ENCODE measurements around the gene PSMB3. TPM values are rescaled to one million over a fixed set of nuclear protein-coding genes. Genes with fewer than 3 reads are reported as not detected.
"Not testable (repeated sequence)": the region's sequence is repeated elsewhere in the genome, so short reads cannot be mapped to it uniquely, and the experiment has no call there.

Gene PSMB3
- total RNA-seq, 1 donor: 328 TPM

DNA sequence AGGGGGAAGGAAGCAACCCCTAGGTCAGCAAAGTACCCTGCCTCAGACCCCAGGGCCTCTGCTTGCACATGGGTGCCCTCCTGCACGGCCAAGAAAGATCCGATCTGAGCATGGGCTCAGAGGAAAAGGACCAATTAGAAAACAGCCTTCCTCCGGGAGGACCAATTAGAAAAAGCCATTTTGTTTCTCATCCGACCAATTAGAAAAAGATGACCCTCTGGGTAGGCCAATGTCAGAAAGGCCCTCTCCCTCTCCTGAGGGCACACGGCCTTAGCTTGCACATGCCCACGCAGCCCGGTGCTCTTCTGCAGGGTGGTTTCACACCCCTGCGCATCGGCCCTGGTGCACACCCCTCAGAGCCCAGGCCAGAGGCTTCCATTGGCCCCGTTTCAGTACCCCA lies 27.5 kb upstream of the PSMB3 start:
- DNase-seq (ENCODE audit: low read depth): no peak
- TF ChIP-seq, protein P1, sequence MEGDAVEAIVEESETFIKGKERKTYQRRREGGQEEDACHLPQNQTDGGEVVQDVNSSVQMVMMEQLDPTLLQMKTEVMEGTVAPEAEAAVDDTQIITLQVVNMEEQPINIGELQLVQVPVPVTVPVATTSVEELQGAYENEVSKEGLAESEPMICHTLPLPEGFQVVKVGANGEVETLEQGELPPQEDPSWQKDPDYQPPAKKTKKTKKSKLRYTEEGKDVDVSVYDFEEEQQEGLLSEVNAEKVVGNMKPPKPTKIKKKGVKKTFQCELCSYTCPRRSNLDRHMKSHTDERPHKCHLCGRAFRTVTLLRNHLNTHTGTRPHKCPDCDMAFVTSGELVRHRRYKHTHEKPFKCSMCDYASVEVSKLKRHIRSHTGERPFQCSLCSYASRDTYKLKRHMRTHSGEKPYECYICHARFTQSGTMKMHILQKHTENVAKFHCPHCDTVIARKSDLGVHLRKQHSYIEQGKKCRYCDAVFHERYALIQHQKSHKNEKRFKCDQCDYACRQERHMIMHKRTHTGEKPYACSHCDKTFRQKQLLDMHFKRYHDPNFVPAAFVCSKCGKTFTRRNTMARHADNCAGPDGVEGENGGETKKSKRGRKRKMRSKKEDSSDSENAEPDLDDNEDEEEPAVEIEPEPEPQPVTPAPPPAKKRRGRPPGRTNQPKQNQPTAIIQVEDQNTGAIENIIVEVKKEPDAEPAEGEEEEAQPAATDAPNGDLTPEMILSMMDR (IDR thresholded peaks at IDR 0.05; ENCODE audit: insufficient read depth, low read depth, low read length): no peak
- no peak overlapping the region for H3K4me3 ChIP-seq (ENCODE audit: low read depth, low read length)

DNA sequence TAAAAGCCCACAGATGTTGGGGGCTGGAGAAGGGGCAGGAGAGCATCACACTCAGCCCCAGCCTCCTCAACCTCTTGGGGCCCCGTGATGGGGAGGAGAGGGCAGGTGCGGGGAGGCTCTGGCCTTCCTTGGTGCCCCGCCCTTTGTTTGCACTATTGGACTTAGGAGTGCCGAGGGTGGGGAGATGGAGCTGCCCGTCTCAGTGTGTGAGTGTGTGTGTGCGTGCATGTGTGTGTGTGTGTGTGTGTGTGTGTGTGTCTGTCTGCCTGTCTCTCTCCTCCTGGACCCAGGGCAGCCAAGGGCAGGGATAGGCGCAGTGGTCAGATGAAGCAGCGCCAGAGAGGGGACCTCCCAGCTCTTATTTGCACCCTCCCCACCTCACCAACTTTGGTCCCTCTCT lies 26.4 kb upstream of the PSMB3 start:
- DNase-seq (ENCODE audit: low read depth); H3K4me3 ChIP-seq (ENCODE audit: low read depth, low read length): not testable (repeated sequence)

GRCh38 chr17:38727736-38728135 lies 24.8 kb upstream of the PSMB3 start:
- TF ChIP-seq, protein P1 (IDR thresholded peaks at IDR 0.05; ENCODE audit: insufficient read depth, low read depth, low read length): no peak
- no peak for DNase-seq (ENCODE audit: low read depth)
- no peak overlapping the region for H3K4me3 ChIP-seq (ENCODE audit: low read depth, low read length)

GRCh38 chr17:38728290-38728831 lies 24.2 kb upstream of the PSMB3 start:
- TF ChIP-seq, protein P1 (IDR thresholded peaks at IDR 0.05; ENCODE audit: insufficient read depth, low read depth, low read length): no peak

GRCh38 chr17:38729368-38729885 lies 23.1 kb upstream of the PSMB3 start:
- H3K4me3 ChIP-seq (ENCODE audit: low read depth, low read length): peak overlapping the region; percentile 52

More at GRCh38 chr17:38728290-38728831, 24.2 kb upstream of the PSMB3 start:
- no peak for DNase-seq (ENCODE audit: low read depth)
- H3K4me3 ChIP-seq (ENCODE audit: low read depth, low read length): no peak overlapping the region

DNA sequence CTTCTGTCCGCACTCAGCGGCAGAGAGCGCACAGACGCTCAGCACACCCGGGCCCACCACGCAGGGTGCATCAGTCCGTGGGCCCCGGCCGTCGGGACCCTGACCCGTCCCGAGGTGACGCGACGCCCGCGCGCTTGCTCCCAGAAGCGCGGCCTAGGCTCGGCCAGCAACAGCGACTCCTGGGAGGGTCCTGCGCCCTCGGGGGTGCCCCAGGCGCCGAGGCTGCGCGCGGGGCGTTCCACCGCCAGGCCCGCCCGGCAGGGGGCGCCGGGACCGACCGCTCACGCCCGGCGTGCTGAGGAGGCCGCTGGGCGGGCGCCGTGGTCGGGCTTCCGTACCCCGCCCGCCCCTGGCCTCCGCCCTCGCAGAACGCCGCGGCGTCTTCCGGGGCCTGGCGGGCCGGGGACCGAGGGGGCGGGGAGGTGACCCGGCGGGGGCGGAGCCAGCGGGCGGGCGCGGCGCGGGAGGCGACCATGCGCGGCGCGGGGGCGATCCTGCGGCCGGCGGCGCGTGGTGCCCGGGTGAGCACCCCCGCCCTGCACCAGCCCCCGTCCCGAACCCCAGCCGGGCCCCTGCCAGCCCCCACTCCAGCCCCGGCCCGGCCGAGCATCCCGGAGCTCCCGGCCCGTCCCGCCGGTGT lies 22.5 kb upstream of the PSMB3 start, which contains the start of gene CISD3:
Gene CISD3 (plus strand): TSS at position 456 of the 640 bp plus-strand sequence. CDS start 18 bp downstream, at position 474.
- peak; percentile 83 for DNase-seq (ENCODE audit: low read depth)
- TF ChIP-seq, protein P1 (IDR thresholded peaks at IDR 0.05; ENCODE audit: insufficient read depth, low read depth, low read length): peak; percentile 42
- peak within 1 kb of the TSS; percentile 81 for H3K4me3 ChIP-seq (ENCODE audit: low read depth, low read length)

More at GRCh38 chr17:38729368-38729885, 23.1 kb upstream of the PSMB3 start:
- TF ChIP-seq, protein P1 (IDR thresholded peaks at IDR 0.05; ENCODE audit: insufficient read depth, low read depth, low read length): no peak
- no peak for DNase-seq (ENCODE audit: low read depth)

DNA sequence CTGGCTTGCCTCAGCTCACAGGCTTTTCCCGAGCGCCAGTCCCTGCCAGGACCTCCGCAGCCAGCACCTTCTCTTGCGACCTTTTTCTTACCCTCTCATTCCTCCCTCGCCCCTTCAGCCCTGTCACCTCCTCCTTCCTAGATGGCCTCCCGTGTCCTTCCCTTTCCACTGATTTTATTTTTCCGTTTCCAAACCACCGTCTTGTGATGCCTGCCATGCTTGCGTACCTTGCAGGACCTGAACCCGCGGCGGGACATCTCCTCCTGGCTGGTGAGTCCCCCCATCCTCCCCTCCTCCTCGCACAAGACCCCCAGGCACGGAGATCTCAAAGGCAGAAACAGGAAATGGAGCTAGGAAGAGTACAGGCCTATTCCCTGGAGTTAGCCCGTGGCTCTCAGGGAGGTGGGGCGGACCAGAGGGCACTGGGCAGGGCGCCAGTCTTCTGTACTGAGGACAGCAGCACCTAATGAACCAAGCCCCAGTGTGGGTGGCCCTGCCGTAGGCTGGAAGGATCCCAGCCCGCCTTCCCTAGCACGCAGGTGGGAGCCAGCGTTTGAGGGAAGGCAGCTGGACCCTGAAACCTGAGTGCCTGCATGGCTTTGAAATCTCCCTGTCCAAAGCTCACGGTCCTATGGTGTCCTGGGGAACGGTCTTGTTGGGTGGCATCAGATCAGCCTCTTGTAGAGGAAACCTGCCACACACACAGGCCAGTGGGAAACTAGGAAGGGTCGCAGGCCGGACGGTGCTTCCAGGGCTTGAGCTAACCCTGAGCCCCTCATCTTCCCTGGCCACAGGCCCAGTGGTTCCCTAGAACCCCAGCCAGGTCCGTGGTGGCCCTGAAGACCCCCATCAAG lies 21.8 kb upstream of the PSMB3 start:
- peak overlapping the region; percentile 81 for H3K4me3 ChIP-seq (ENCODE audit: low read depth, low read length)
- peak; percentile 76 for DNase-seq (ENCODE audit: low read depth)
- TF ChIP-seq, protein P1 (IDR thresholded peaks at IDR 0.05; ENCODE audit: insufficient read depth, low read depth, low read length): no peak

All from fibroblast of villous mesenchyme (primary cell).